NCI-H146 (cell line): ENCODE data around the gene THSD4.

Experiments used
- DNase-seq: peaks from one replicate; lab custom pipeline; 2025; lab: John Stamatoyannopoulos, UW

Gene THSD4

DNA sequence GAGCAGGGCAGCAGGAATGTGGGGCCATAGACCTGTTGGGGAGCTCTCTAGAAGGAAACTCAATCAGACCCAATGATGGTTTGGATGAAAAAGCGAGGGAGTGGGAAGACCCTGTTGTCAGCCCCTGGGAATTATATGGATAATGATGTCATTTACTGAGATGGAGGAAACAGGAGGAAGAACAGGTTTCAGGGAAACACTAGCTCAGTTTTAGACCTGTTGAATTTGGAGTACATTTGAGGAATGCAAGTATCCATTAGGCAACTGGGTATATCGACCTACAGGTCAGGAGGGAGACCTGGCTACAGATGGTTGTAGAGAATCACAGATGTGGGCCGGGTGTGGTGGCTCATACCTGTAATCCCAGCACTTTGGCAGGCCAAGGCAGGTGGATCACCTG lies 428.1 kb downstream of the THSD4 start:
- DNase-seq: no peak

DNA sequence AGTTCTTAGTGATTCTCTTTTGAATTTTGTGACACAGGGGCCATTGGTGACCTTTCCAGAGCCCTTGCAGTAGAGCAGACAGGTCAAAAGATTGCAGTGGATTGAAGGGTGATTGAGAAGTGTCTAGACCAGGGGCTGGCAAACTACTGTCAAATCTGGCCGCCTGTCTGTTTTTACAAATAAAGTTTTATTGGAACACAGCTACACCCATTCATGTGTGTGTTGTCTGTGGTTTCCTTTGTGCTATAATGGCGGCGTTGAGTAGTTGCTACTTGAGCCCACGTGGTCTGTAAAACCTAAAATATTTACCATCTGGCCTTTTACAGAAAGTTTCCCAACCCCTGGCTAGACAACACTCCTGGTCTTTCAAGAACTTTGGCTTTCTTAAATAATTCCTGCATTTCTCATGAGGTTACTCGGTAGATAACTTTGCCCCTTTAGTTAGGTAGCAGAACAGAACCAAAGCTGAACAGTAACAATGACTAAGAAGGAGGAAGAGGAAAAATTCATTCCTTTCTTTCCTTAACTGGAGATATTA lies 430.0 kb downstream of the THSD4 start:
- no peak for DNase-seq

DNA sequence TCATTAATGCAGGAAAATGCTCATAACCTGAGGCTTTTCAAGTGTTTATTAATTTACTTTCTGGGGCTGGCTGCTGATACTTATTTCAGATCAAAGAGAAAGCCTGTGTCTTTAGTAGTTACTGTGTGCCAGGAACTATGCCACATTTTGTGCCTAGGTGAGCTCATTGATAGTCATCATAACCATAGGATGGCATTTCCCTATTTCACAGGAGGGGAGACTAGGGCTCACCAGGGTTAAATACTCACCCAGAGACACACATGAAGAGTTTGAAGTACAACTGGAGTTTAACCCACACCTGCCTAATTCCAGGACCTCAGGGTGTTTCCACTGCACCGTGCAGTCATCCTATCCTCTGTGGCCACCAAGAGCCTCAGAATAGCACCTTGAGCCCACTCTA lies 430.7 kb downstream of the THSD4 start:
- DNase-seq: no peak

DNA sequence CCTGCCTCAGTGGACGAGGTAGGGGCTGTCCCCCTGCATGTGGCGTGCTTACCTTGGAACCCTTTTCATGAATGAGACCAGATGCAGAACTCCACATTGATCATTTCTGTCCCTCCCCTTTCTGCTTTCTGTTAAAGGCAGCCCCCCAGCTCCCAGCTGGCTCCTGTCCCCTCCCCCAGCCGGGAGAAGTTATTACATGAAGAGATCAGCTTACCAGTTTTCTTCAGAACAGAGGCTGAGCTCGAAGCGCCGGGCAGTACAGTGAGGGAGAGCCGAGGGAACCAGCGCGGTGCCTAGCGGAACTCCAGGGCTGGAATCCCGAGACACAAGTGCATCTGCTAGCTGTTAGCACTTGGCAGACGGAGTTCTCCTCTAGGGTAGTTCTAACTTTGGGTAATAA lies 431.7 kb downstream of the THSD4 start:
- DNase-seq: no peak

DNA sequence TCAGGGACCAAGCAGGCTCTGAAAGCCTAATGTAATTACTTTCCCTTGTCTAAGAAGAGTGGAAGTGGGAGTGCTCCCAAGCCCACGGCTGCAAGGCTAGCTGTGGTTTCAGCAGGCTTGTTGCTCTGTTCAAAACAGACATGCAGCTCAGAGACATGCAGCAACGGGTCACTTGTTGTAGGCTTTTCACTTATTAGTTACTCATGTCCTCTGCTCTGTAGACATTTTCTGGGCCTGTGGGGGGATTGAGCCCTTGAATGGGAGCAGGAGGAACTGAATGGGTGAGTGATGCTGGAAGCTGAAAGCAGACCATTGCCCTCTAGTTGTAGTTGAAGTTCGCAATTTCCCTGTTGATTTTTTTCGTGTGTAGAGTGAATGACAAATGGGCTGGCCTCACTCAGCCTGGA lies 433.1 kb downstream of the THSD4 start:
- no peak for DNase-seq

DNA sequence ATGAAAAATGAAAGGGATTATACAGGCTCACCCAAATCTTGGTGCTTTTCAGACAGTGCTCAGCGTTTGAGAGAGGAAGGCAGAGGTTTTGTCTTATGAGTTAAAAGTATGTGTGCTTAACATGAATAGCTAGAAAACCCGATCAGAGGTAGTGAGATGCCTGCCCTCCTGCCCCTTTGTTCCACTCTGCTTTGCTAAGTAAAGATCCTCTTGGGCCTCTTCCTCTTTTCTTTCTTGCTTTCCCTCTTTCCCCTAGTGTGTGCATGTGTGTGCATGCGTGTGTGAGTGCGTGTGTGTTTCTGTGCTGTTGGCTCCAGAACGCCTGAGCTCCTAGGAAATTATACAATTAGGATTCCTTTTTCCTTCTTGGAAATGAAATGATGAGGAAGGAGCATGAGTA lies 433.8 kb downstream of the THSD4 start:
- DNase-seq: no peak

DNA sequence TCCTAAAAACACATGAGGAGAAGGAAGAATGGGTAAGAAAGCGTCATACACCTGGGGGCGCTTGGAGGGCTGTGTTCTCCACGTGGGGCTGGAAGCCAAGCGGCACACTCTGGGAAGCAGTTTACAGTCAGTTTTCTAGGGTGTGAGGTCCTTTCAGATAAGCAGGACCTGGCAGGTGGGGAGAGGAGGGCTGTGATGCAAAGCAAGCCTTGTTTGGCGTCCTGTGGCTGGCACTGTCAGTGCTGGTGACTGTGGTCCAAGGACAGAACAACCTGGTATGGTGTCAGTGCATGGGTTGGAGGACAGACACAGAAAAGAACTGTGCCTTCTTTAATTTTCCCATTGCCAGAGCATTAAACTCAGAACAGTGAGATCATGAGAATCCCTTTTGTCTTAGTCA lies 434.4 kb downstream of the THSD4 start:
- no peak for DNase-seq

DNA sequence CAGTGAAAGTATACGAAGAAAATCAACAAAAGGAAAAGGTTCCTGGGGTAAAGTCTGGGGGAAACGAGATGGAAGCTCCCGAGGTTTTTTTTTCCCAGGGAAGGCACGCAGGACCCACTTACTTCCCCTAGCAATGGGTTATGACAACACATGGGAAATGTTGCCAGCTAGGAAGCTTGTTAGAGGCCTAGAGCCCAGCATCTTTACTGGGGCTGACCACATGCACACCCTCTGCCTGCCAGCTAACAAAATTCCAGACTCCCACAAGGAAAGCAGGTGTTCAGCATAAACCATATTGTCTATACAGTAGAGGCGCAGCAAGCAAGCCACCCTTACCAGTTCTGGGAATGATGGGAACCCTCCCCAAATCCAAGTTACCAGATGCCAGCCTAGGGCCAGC lies 436.3 kb downstream of the THSD4 start:
- DNase-seq: no peak

DNA sequence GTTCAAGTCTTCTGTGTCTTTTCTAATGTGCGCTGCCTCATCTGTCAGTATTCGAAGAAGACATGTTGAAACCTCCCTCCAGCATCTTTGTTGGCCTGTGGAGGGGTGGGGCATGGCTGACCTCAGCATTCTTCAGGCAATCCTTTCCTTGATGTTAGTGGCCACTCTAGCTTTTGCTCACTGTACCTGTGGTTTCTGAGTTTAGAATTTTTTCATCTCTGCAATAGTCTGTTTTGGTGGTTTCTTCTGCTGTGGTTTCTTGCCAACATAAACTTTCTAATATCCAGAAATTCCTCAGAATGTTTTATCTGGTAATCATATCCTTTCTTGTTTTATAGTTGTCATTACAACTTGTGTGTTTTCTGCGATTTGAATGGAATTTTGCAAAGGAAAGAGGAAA lies 443.8 kb downstream of the THSD4 start:
- DNase-seq: no peak

DNA sequence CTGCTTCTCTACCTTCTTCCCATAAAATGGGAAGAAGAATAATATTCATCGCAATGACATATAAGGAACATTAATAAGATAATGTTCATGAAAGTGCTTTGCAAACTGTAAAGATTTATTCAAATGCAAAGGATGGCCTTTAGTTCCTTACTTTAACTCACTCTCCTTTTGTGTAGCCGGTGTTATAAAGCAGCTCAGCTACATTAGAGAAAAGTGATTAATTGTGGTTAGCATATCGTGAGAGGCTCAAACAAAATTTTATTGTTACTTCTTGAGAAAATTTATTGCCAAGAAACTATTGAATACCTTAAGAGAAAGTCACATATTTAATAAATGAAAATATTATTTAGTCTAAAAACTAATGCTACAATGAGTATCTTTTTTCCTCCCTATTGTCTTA lies 444.3 kb downstream of the THSD4 start:
- no peak for DNase-seq

DNA sequence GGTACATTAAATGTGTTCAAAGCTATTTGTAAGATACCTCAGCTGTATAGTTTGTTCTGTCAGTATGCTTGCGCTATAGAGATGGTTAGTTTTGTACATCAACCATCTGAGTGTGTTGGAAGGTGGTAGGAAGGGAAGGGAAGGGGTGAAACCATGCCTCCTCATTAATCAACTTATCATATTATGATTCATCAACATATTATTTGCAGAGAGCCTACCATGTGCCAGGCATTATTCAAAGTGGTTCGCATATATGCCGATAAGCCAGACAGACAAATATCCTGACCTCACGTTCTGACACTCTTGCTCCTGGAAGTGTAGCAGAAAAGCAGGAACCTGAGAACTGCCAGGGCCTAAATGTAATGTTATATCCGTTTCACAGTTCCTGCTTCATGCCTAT lies 447.0 kb downstream of the THSD4 start:
- no peak for DNase-seq

DNA sequence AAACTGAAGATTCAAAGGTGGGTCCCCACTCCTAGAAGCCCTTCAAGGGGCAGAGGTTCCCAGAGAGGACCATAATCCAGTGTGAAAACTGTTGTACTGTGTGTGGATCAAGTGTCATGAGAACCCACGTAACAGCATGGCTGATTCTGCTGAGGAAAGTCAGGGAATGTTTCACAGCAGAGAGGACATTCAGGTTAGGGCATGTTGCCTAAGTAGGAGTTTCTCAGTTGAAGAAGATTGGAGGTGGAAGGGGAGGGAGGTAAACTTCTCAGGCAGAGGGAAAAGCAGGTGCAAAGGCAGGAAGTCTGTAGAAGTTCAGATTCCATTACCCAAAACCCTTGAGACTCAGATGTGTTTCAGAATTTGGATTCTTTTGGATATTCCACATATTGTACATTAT lies 448.9 kb downstream of the THSD4 start:
- DNase-seq: no peak

DNA sequence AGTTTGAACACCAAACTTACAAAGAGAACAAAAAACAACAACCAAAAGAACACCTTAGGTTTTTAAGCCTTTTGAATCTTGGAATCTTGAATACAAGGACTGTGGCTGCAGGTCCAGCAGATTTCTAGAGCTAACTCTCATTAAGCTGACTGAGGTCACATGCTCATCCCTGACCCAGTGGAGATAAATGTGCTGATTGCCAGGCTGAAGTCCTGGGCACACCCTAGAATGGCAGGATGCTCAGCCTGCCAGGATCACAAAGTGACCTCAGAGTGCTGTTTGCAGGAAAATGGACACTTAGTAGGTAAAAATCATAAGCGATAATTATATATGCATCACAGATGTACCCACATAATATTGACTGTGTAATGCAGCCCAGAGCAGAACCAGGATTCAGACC lies 449.7 kb downstream of the THSD4 start:
- DNase-seq: no peak

DNA sequence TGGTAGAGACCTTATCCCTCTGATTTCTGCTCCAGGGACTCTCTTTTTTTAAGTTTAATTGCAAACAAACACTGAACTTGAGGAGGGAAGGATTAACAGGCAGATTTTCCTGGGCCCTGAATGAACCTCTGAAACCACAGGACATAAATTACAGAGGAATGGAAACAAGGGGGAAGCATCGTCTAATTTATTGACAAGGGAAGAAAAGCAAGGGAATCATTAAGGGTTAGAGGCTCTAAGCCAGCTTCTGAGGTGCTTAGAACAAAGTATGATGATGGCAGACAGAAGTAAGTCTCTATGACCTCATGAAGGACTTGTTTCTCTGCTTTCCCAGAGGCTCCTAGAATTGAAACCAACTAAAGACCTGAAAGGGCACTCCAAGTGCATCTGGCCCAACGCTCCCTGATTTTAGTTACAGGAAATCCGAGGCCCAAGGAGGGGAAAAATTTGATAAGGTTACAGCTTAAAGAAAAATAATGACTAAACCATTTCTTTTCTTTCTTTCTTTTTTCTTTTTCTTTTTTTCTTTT lies 450.4 kb downstream of the THSD4 start:
- no peak for DNase-seq

DNA sequence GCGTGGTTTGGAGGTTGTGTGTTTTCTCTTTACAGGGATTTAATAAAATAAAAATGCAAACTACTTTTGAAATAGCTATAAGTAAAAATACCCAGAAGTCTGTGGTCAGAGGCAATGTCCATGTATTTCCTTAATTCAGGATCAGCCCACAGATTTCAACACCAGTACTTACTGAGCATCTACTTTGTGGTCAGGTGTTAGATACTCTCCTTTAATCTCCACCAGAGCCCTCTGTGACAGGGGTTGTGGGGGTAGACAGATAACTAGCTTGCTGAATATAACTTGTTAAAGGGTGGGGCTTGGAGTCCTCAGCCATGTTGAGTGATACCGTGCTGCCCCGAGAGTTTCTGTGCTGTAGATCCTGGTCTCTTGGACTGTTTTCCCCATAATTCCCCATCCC lies 451.0 kb downstream of the THSD4 start:
- DNase-seq: no peak

DNA sequence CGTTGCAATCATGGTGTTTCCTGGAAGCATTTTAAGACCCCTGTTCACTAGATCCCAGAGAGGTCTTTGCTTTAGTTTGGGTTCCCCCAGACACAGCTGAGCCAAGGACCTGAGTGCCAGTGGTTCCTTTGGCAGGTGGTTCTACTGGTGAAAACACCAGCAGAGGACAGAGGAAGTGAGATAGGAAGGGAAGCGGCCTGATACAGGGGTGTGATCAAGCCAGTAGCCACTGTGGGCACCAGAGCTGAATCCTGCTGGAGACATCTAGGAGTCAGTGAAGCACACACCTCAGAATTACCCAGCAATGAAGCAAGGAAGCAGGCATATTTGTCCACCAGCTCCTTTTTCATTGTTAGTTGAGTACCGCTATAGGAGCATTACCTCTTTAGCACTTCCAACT lies 451.9 kb downstream of the THSD4 start:
- DNase-seq: no peak

DNA sequence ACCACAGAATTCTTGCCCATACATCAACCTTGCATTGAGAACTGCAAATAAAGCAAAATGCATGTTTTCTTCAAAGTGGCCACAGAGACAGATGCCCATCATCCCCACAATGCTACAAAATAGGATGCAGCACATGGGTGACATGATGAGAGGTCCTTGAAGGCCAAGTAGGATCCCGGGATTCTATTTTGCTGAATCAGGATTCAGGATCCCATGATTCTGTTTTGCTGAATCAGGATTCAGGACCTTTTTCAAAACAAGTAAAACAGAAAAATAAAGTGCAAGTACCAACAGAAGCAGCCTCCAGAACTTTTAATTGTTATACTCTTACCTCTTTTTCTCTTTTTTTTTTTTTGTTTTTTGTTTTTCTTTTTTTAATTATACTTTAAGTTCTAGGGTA lies 453.0 kb downstream of the THSD4 start:
- DNase-seq: no peak

DNA sequence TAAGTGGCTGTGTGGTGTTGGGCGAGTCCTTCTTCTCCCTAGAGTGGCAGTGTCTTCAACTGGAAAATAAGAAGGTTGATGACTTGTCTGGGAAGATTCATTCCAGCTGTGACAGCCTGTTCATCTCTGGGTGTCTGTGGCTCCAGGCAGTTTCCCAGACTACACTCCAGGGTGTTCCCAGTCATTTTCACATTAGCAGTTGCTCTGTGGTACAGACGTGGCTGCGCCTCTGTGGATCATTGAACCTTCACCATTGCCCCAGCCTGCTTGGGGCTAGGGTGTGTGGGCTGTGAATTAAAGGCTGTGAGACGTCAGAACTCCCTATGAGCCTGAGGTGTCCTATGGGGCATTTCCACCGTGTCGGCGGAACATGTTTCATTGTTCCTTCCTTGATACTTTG lies 455.5 kb downstream of the THSD4 start:
- no peak for DNase-seq

DNA sequence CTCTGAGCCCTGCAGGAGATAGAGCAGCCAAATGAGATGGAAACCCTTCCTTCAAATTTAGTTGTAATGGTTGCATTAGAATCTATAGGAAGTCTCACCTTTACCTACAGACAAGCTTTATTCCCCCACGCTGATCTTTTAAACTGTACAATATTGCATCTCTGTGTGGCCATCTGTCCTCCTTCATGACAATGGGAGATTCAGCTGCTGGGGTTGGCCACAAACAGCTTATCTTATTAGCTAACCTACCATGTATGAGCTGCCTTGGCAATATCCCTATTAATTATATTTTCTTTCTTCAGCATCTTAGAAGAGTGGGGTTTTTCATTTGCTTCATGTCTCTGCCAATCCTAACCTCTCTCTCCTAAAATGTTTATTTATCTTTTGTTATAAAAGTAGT lies 456.4 kb downstream of the THSD4 start:
- DNase-seq: no peak

DNA sequence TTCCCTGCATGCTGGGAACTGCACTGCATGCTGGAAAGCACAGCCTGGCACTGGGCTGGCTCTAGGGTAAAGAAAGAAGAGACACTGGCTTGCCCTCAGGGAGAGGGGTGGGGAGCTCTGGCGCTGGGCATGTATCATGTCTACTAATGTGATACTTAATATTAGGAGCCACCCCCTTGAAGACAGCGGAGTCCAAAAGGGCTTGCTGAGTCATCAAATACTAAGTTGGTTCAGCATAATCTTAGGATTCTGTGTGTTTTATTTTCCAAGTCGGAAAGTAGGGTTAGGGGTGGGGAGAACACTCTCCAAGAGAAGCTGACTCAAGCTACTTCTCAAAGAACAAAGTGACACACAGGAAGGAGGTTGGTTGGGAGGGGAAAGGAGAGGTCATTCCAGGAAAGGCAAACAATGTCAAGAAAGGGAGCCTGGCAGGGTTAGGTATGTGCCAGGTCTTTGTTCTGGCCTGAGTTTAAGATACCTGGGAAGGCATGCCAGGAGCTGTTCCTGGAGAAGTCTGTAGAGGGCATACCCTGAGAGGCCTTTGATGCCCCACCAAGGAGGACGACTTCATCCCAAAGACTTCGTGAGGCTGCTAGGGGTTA lies 457.3 kb downstream of the THSD4 start:
- DNase-seq: no peak

DNA sequence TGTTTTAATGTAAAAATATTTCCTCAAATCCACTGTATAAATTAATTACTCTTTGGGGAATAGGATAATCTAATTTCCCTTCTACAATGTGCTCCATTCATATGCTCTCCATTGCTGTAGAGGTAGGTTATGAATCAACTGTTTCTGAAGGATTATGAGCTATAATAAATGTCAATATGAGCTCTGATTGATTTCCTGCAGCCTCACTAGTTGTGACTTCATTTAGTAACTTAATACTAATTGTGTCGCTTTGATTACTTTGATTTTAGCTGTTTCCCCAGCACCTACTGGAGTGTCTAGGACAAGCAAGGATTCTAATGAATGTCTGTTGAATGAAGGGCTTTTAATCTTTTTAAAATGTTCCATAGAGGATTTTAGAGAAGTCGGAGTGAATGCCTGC lies 458.3 kb downstream of the THSD4 start:
- DNase-seq: no peak

DNA sequence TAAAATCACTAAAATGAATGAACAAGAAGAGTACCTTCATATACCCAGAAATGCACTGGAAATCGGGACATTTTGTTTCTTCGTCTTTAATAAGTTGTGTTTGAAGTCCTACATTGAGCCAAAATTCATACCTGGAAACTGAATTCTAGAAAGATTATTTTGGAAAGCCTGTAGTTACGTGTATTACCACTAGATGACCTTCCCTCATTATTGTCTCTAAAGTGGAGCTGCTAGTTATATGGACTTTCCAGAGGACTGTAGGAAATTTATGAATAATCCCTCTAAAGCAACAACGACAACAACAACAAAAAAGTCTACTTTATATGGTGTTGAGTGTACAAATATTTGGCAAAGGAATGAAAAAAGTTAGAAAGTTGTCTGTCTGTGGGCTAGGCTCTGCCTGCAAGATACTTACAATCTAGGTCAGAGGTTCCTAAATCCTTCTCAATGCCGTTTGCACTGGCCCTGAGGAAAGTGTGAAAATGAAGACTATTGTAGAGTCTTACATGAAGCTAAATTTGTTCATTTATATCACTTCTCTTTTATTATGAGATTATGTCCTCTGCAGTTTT lies 460.3 kb downstream of the THSD4 start:
- no peak for DNase-seq

DNA sequence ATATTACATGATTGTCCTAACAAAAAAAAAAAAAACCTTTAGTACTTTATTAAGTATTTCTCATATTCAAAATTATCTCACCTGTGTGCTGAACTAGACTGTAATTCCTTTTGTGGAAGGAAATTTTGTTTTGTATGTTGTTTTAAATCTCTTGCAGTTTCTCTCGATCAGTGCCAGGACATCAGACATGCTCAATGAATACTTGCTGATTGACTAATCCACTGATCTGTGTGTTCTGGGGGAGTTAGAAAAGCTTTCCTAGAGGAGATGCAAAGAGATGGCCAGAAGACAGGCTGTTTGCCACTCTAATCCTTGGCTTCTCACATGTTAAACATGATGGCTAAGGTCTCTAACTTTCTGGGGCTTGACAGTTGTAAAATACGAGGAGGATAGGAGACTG lies 461.8 kb downstream of the THSD4 start:
- DNase-seq: no peak

DNA sequence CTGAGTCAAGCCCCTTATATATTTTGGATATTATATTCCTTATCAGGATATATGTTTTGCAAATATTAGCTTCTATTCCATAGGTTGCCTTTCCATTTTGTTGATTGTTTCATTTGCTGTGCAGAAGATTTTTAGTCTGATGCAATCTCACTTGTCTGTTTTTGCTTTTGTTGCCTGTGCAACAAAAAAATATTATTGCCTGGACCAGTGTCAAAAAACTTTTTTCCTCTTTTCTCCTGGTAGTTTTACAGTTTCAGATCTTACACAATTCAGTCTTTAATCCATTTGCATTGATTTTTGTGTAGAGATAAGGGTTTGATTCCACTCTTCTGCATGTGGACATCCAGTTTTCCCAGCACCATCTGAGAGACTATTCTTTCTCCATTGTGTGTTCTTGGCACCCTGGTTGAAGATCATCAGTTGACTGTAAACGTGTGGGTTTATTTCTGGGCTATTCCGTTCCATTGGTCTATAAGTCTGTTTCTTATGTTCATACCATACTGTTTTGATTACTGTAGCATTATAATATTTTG lies 466.2 kb downstream of the THSD4 start:
- DNase-seq: no peak
